Gastroesophageal sphincter (tissue), 3 donors: Measurements from ENCODE around the gene STRN.

Experiments
- CTCF ChIP-seq, 4 experiments: fragments of 200-600 bp in 2 of 4; fragments of 450-650 bp in 2 of 4; sonication (generic) in 1 of 4; IDR thresholded peaks; one replicate each; pipeline ENCODE4 v1.5.1; 2017 to 2019; ENCODE audit warnings: antibody characterized with exemption in 4 of 4, mild to moderate bottlenecking in 2 of 4, moderate library complexity in 2 of 4
- EP300 ChIP-seq: sonication (generic); formaldehyde crosslinking; IDR thresholded peaks from one replicate; pipeline ENCODE4 v1.6.1; 2017; ENCODE audit warnings: antibody characterized with exemption, mild to moderate bottlenecking
- POLR2A ChIP-seq, 2 donors: fragments of 450-650 bp; IDR thresholded peaks; one replicate each; pipeline ENCODE4 v1.6.1; 2017; ENCODE audit warnings: antibody characterized with exemption in 2 of 2, mild to moderate bottlenecking in 2 of 2, moderate library complexity in 1 of 2
- POLR2AphosphoS5 ChIP-seq: sonication (generic); formaldehyde crosslinking; IDR thresholded peaks from one replicate; pipeline ENCODE4 v1.6.1; 2017; ENCODE audit warnings: antibody characterized with exemption

- TF ChIP-seq CTCF (IDR thresholded peaks at IDR 0.05) (no peak), POLR2AphosphoS5 (no peak), POLR2A (IDR thresholded peaks at IDR 0.05) (no peak), EP300 (no peak)
Measured at GRCh38 chr2:36871068-36871707, 95.1 kb downstream of the STRN start.
